SU-DHL-6 (cell line): Measurements from ENCODE around the gene OCSTAMP.

ENCODE experiments used
- H2AFZ ChIP-seq: fragments of 200-600 bp; sonication (generic); 2 replicates; pipeline ENCODE4 v1.6.1; 2014; ENCODE audit warnings: low read depth, mild to moderate bottlenecking, moderate library complexity, mixed read lengths, antibody characterized with exemption, low read length; ENCODE audit not compliant: severe bottlenecking
- H3F3A ChIP-seq: fragments of 200-600 bp; shearing (Covaris generic); 2 replicates; pipeline ENCODE4 v1.6.0; 2016; ENCODE audit warnings: antibody characterized with exemption, mild to moderate bottlenecking; ENCODE audit not compliant: insufficient read depth
- H3K27ac ChIP-seq: fragments of 200-600 bp; sonication (generic); 2 replicates; pipeline ENCODE4 v1.5.1; 2016; ENCODE audit warnings: low read depth, mild to moderate bottlenecking, low read length, moderate library complexity, mixed read lengths
- H3K27me3 ChIP-seq: fragments of 200-600 bp; sonication (generic), shearing (Covaris generic); 2 replicates; pipeline ENCODE4 v1.6.0; 2014; ENCODE audit warnings: mild to moderate bottlenecking, low read length
- H3K36me3 ChIP-seq: fragments of 200-600 bp; sonication (generic); 2 replicates; pipeline ENCODE4 v1.6.1; 2014; ENCODE audit warnings: mild to moderate bottlenecking, low read length, mixed read lengths
- H3K4me2 ChIP-seq: fragments of 300-600, 200-600 bp; shearing (Covaris generic), sonication (generic); 2 replicates; pipeline ENCODE4 v1.6.0; 2014; ENCODE audit warnings: low read length, low read depth, mild to moderate bottlenecking; ENCODE audit not compliant: poor library complexity, severe bottlenecking
- H3K4me3 ChIP-seq: fragments of 200-600 bp; sonication (generic); 2 replicates; pipeline ENCODE4 v1.5.1; 2014; ENCODE audit warnings: antibody characterized with exemption, low read length, mild to moderate bottlenecking, mixed read lengths; ENCODE audit not compliant: insufficient read depth, poor library complexity, severe bottlenecking
- H3K79me2 ChIP-seq: fragments of 200-600 bp; sonication (generic); 2 replicates; pipeline ENCODE4 v1.6.1; 2014; ENCODE audit warnings: mild to moderate bottlenecking, low read length, moderate library complexity; ENCODE audit not compliant: insufficient read depth
- H3K9ac ChIP-seq: fragments of 200-600 bp; sonication (generic); 2 replicates; pipeline ENCODE4 v1.7.0; 2014; ENCODE audit warnings: mild to moderate bottlenecking, low read length
- H3K9me2 ChIP-seq: fragments of 200-600 bp; sonication (generic); replicated peaks from 2 replicates; pipeline ENCODE4 v1.6.1; 2014; ENCODE audit warnings: low read length; ENCODE audit not compliant: insufficient read depth
- H3K9me3 ChIP-seq: fragments of 200-600 bp; sonication (generic); 2 replicates; pipeline ENCODE4 v1.6.1; 2014; ENCODE audit warnings: low read length, mixed read lengths; ENCODE audit not compliant: insufficient read depth
- H4K20me1 ChIP-seq: fragments of 200-600 bp; sonication (generic); 2 replicates; pipeline ENCODE4 v1.6.1; 2014; ENCODE audit warnings: low read depth, mild to moderate bottlenecking, antibody characterized with exemption, low read length, moderate library complexity, mixed read lengths
- EZH2phosphoT487 ChIP-seq: fragments of 200-600 bp; sonication (generic), shearing (Covaris generic); conservative IDR thresholded peaks from 2 replicates; pipeline ENCODE4 v1.6.1; 2018; ENCODE audit warnings: mild to moderate bottlenecking, antibody characterized with exemption, low read length, moderate library complexity, mixed read lengths
- TF ChIP-seq, protein P1 (sequence below): fragments of 200-600 bp; sonication (generic); IDR thresholded peaks from one replicate; pipeline ENCODE4 v1.5.1; 2017; ENCODE audit warnings: antibody characterized with exemption, mild to moderate bottlenecking, low read length, moderate library complexity; ENCODE audit not compliant: insufficient read depth, poor library complexity, severe bottlenecking

The OCSTAMP gene

GRCh38 chr20:46512943-46513844 is 37.3 kb downstream of the OCSTAMP start, which contains the start of gene ZNF334:
Gene ZNF334 (minus strand): TSS chr20:46513559. CDS start chr20:46512102, 1,457 bp downstream.
- Histone ChIP-seq H3K36me3 (no peaks in the 10 kb centered on the region), H3K27me3 (no peaks in the 10 kb centered on the region), H2AFZ (no peak within 1 kb of the TSS), H3K4me3 (no peak within 1 kb of the TSS), H3K27ac (no peak within 1 kb of the TSS), H3K9me3 (no peaks in the 10 kb centered on the region; the same call in 1 of the 2 replicates), H3K79me2 (no peaks in the 10 kb centered on the region), H3K9ac (no peak within 1 kb of the TSS), H4K20me1 (no peaks in the 10 kb centered on the region), H3K9me2 (no peaks in the 10 kb centered on the region), H3K4me2 (no peak within 1 kb of the TSS), H3F3A (no peaks in the 10 kb centered on the region)
- TF ChIP-seq EZH2phosphoT487 = no peak
- TF ChIP-seq, protein P1, sequence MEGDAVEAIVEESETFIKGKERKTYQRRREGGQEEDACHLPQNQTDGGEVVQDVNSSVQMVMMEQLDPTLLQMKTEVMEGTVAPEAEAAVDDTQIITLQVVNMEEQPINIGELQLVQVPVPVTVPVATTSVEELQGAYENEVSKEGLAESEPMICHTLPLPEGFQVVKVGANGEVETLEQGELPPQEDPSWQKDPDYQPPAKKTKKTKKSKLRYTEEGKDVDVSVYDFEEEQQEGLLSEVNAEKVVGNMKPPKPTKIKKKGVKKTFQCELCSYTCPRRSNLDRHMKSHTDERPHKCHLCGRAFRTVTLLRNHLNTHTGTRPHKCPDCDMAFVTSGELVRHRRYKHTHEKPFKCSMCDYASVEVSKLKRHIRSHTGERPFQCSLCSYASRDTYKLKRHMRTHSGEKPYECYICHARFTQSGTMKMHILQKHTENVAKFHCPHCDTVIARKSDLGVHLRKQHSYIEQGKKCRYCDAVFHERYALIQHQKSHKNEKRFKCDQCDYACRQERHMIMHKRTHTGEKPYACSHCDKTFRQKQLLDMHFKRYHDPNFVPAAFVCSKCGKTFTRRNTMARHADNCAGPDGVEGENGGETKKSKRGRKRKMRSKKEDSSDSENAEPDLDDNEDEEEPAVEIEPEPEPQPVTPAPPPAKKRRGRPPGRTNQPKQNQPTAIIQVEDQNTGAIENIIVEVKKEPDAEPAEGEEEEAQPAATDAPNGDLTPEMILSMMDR = no peak

- Histone ChIP-seq H3K36me3 (no peaks in the 10 kb centered on the region), H3K27me3 (no peaks in the 10 kb centered on the region), H3K9me2 (no peaks in the 10 kb centered on the region), H3K9me3 (no peaks in the 10 kb centered on the region), H3K79me2 (no peaks in the 10 kb centered on the region), H3K4me3 (no peak overlapping the region), H4K20me1 (no peaks in the 10 kb centered on the region), H2AFZ (no peak overlapping the region), H3K27ac (no peak overlapping the region), H3F3A (no peaks in the 10 kb centered on the region), H3K9ac (no peak overlapping the region), H3K4me2 (no peak overlapping the region)
- TF ChIP-seq EZH2phosphoT487 = no peak
- TF ChIP-seq, protein P1 = no peak
These were observed 40.9 kb downstream of the OCSTAMP start for GRCh38 chr20:46509523-46509922.

DNA sequence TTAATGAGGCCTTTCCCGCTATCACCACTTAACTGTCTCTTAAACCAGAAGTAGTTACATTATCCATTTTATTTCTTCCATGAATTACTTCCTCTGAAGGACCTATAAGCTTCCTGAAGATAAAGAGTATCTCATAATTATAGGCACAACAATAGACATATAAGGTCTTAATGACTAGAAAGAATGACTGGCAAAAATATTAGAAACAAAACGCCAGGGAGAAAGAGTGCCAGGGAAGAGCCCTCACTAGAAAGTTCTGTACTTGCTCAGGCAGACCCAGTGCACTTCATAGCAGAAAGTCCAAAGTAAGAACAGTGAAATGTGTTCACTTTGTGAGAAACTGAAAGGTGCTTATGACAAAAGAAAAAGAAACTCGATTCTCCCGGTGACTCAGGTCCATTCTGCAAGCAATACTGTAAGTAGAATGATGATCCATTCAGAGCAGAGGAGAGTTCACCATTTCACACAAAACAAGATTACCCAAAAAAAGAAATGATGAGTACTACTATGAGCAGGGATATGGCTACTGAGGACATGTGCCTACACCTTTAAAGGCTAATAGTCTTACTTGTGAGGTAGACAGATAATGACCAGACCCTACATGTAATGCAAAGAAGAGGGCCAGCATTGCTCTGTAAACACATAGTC is 42.6 kb downstream of the OCSTAMP start:
- no peaks in the 10 kb centered on the region for H3K27me3 ChIP-seq
- no peaks in the 10 kb centered on the region for H3K79me2 ChIP-seq
- no peaks in the 10 kb centered on the region for H3F3A ChIP-seq
- H4K20me1 ChIP-seq = no peaks in the 10 kb centered on the region
- H2AFZ ChIP-seq = no peak overlapping the region
- peaks cover 8% of the 10 kb centered on the region; the same call in 1 of the 2 replicates for H3K9me3 ChIP-seq
- H3K4me2 ChIP-seq = no peak overlapping the region
- no peaks in the 10 kb centered on the region for H3K9me2 ChIP-seq
- no peak overlapping the region for H3K9ac ChIP-seq
- H3K4me3 ChIP-seq = no peak overlapping the region
- H3K27ac ChIP-seq = no peak overlapping the region
- no peaks in the 10 kb centered on the region for H3K36me3 ChIP-seq
- TF ChIP-seq, protein P1 = no peak
- TF ChIP-seq EZH2phosphoT487 = no peak
